Transverse colon (tissue), 4 donors: ENCODE results near the gene TM4SF4.

ENCODE experiments used
- CTCF ChIP-seq, 5 experiments: fragments of 200-600 bp in 3 of 5; fragments of 450-650 bp in 2 of 5; sonication (generic) in 3 of 5; IDR thresholded peaks; 1 replicate in 2 of 5; 2 replicates in 3 of 5; pipeline ENCODE4 v1.5.1; 2016 to 2017; ENCODE audit warnings: antibody characterized with exemption in 5 of 5, inconsistent platforms in 3 of 5, mild to moderate bottlenecking in 2 of 5, moderate library complexity in 1 of 5
- POLR2AphosphoS5 ChIP-seq, 3 donors: sonication (generic); formaldehyde crosslinking; IDR thresholded peaks; one replicate each; pipeline ENCODE4 v1.6.1; 2016; ENCODE audit warnings: antibody characterized with exemption in 3 of 3

GRCh38 chr3:149476225-149476624, 1.7 kb downstream of the TM4SF4 start:
- no peak for TF ChIP-seq CTCF (IDR thresholded peaks at IDR 0.05)
- TF ChIP-seq POLR2AphosphoS5 (IDR thresholded peaks at IDR 0.05) = no peak
